Daoy (cell line): ENCODE measurements around the gene SCN11A. TPM values are rescaled to one million over a fixed set of nuclear protein-coding genes. Genes with fewer than 3 reads are reported as not detected.
A peak's percentile ranks its signal among the peaks of the same experiment; 100 is the strongest.

Experiments
- DNase-seq: peaks from one replicate; pipeline ENCODE4 v3.0.0-alpha.2; 2015; ENCODE audit warnings: low read depth
- total RNA-seq: library from RNA; depleted of rRNA; stranded (reverse); fragments of >200 nt; shearing (Covaris generic); gene quantifications from 2 replicates; pipeline ENCODE4 v1.2.3, GENCODE V29; 2014; rRNA removed

SCN11A gene
- not detected in 2 replicates for total RNA-seq

- peak; percentile 92 for DNase-seq
These were observed at the start of gene SCN11A, which contains the start of gene WDR48 for GRCh38 chr3:39051649-39052561. SCN11A (minus strand) TSS chr3:39051944; CDS start chr3:38950362, 101,582 bp downstream. WDR48 (plus strand) TSS chr3:39052016; CDS start chr3:39052026, 10 bp downstream.

- DNase-seq: peak; percentile 28
These were observed 49.4 kb upstream of the SCN11A start for GRCh38 chr3:39101022-39101689.

GRCh38 chr3:39100500-39100886 lies 48.7 kb upstream of the SCN11A start:
- no peak for DNase-seq

GRCh38 chr3:39099738-39100499 lies 48.2 kb upstream of the SCN11A start:
- no peak for DNase-seq

- DNase-seq: no peak
These were observed 47.5 kb upstream of the SCN11A start for GRCh38 chr3:39099242-39099641.

- DNase-seq: no peak
These were observed 46.8 kb upstream of the SCN11A start for GRCh38 chr3:39098473-39099000.

- no peak for DNase-seq
These were observed 46.1 kb upstream of the SCN11A start for GRCh38 chr3:39097716-39098472.

GRCh38 chr3:39096775-39097174 lies 45.0 kb upstream of the SCN11A start:
- DNase-seq: no peak

GRCh38 chr3:39095778-39096177 lies 44.0 kb upstream of the SCN11A start:
- no peak for DNase-seq

- DNase-seq: no peak
These were observed 43.3 kb upstream of the SCN11A start for GRCh38 chr3:39094851-39095677.

- no peak for DNase-seq
These were observed 39.2 kb upstream of the SCN11A start for GRCh38 chr3:39090922-39091321.

- no peak for DNase-seq
These were observed 37.1 kb upstream of the SCN11A start for GRCh38 chr3:39088889-39089288.

GRCh38 chr3:39088456-39088855 lies 36.7 kb upstream of the SCN11A start:
- DNase-seq: no peak

- DNase-seq: no peak
These were observed 34.4 kb upstream of the SCN11A start for GRCh38 chr3:39086144-39086543.

- no peak for DNase-seq
These were observed 31.0 kb upstream of the SCN11A start for GRCh38 chr3:39082666-39083313.

GRCh38 chr3:39080026-39080425 lies 28.3 kb upstream of the SCN11A start:
- DNase-seq: no peak

GRCh38 chr3:39079530-39079929 lies 27.8 kb upstream of the SCN11A start:
- no peak for DNase-seq

- no peak for DNase-seq
These were observed 24.2 kb upstream of the SCN11A start for GRCh38 chr3:39075910-39076309.

- no peak for DNase-seq
These were observed 16.8 kb upstream of the SCN11A start for GRCh38 chr3:39068556-39068955.

- DNase-seq: no peak
These were observed 15.5 kb upstream of the SCN11A start for GRCh38 chr3:39067286-39067685.
